ENCODE results near the gene DHRS4. TPM values are rescaled to one million over a fixed set of nuclear protein-coding genes. Genes with fewer than 3 reads are reported as not detected.
A peak's percentile ranks its signal among the peaks of the same experiment; 100 is the strongest.

The DHRS4 gene
- total and polyA plus RNA-seq, 2 of the 13 experiments (the other 11 are each of a cell fraction or from before 2014, with no cell fraction given), result 23.9 to 45.1 TPM

GRCh38 chr14:23988607-23989363 lies 35.2 kb downstream of the DHRS4 start, which contains the start of gene DHRS4L2 (continued):
- TF ChIP-seq FOXP4 (CRISPR knock-in tag; IDR thresholded peaks at IDR 0.05) (peak; percentile 27; the same call in 1 of the 2 replicates), MTA1 (CRISPR knock-in tag; IDR thresholded peaks at IDR 0.05; ENCODE audit: borderline replicate concordance) (peak; percentile 88), MIER2 (CRISPR knock-in tag; IDR thresholded peaks at IDR 0.05) (peak; percentile 64), HNRNPL (IDR thresholded peaks at IDR 0.05; ENCODE audit: low read depth, low read length) (0 out of 2 replicates have a peak, but pooled peaks have one; percentile 79), SNAPC5 (CRISPR knock-in tag; IDR thresholded peaks at IDR 0.05; ENCODE audit: borderline replicate concordance) (peak; percentile 14; the same call in 1 of the 2 replicates), ZNF136 (CRISPR knock-in tag; IDR thresholded peaks at IDR 0.05; ENCODE audit: low read depth) (peak; percentile 97), ZNF563 (CRISPR knock-in tag; IDR thresholded peaks at IDR 0.05) (peak; percentile 99), HOXA3 (CRISPR knock-in tag; IDR thresholded peaks at IDR 0.05) (peak; percentile 79), YY1 (IDR thresholded peaks at IDR 0.05; ENCODE audit: insufficient read depth, insufficient replicate concordance, low read depth, low read length) (peak; percentile 52), ZBTB2 (CRISPR knock-in tag; IDR thresholded peaks at IDR 0.05; ENCODE audit: low read depth) (0 out of 2 replicates have a peak, but pooled peaks have one; percentile 25), AGO2 (optimal IDR thresholded peaks at IDR 0.05; ENCODE audit: low read depth, low read length) (peak; percentile 45), GABPB1 (CRISPR knock-in tag; IDR thresholded peaks at IDR 0.05) (peak; percentile 88), HOMEZ (CRISPR knock-in tag; IDR thresholded peaks at IDR 0.05; ENCODE audit: low read depth) (peak; percentile 92; the same call in 1 of the 2 replicates), MAX (IDR thresholded peaks at IDR 0.05) (peak; percentile 88), POLR2AphosphoS5 (IDR thresholded peaks at IDR 0.05; ENCODE audit: low read depth, low read length) (peak; percentile 85), ZNF510 (CRISPR knock-in tag; IDR thresholded peaks at IDR 0.05; ENCODE audit: low read depth) (0 out of 2 replicates have a peak, but pooled peaks have one; percentile 27), ZXDC (CRISPR knock-in tag; IDR thresholded peaks at IDR 0.05) (peak; percentile 93), ZBTB7B (CRISPR knock-in tag; IDR thresholded peaks at IDR 0.05) (peak; percentile 64; the same call in 1 of the 2 replicates), ARNT2 (CRISPR knock-in tag; IDR thresholded peaks at IDR 0.05; ENCODE audit: low read depth) (peak; percentile 94), JUND (CRISPR knock-in tag; IDR thresholded peaks at IDR 0.05) (peak; percentile 73; the same call in 1 of the 2 replicates)
